ENCODE data around the gene GARNL3.

The GARNL3 gene

GRCh38 chr9:127389381-127390247, 125.0 kb downstream of the GARNL3 start:
- no peak for FAIRE-seq

GRCh38 chr9:127390248-127390545, 125.6 kb downstream of the GARNL3 start:
- no peak for TF ChIP-seq CTCF (IDR thresholded peaks at IDR 0.05; ENCODE audit: insufficient read depth, missing control alignments)
- no peak for FAIRE-seq
- no peak for DNase-seq (ENCODE audit: insufficient read length, low spot score)

More at GRCh38 chr9:127389381-127390247, 125.0 kb downstream of the GARNL3 start:
- no peak for TF ChIP-seq CTCF (IDR thresholded peaks at IDR 0.05; ENCODE audit: insufficient read depth, missing control alignments)
- no peak for DNase-seq (ENCODE audit: insufficient read length, low spot score)

GRCh38 chr9:127390563-127390962, 126.0 kb downstream of the GARNL3 start:
- TF ChIP-seq CTCF (IDR thresholded peaks at IDR 0.05; ENCODE audit: insufficient read depth, missing control alignments) = no peak
- DNase-seq (ENCODE audit: insufficient read length, low spot score) (no peak), FAIRE-seq (no peak)

GRCh38 chr9:127392166-127392565, 127.6 kb downstream of the GARNL3 start:
- DNase-seq (ENCODE audit: insufficient read length, low spot score) (no peak), FAIRE-seq (no peak)
- TF ChIP-seq CTCF (IDR thresholded peaks at IDR 0.05; ENCODE audit: insufficient read depth, missing control alignments) = no peak

GRCh38 chr9:127392976-127393375, 128.4 kb downstream of the GARNL3 start:
- TF ChIP-seq CTCF (IDR thresholded peaks at IDR 0.05; ENCODE audit: insufficient read depth, missing control alignments) = no peak
- no peak for DNase-seq (ENCODE audit: insufficient read length, low spot score)
- no peak for FAIRE-seq

GRCh38 chr9:127393645-127394044, 129.1 kb downstream of the GARNL3 start:
- TF ChIP-seq CTCF (IDR thresholded peaks at IDR 0.05; ENCODE audit: insufficient read depth, missing control alignments) = no peak

GRCh38 chr9:127395497-127396252, 131.1 kb downstream of the GARNL3 start:
- FAIRE-seq = no peak
- no peak for TF ChIP-seq CTCF (IDR thresholded peaks at IDR 0.05; ENCODE audit: insufficient read depth, missing control alignments)
- DNase-seq (ENCODE audit: insufficient read length, low spot score) = no peak

More at GRCh38 chr9:127393645-127394044, 129.1 kb downstream of the GARNL3 start:
- no peak for FAIRE-seq
- DNase-seq (ENCODE audit: insufficient read length, low spot score) = no peak
